Activated CD8-positive, alpha-beta memory T cell treated with anti-CD3 and anti-CD28 coated beads for 48 hours (primary cell): ENCODE results near the gene ARID3B.

Source experiments
- DNase-seq, 3 experiments: peaks; one replicate each; pipeline ENCODE4 v3.0.0-alpha.2; 2020; ENCODE audit warnings: low read depth in 2 of 3, low spot score in 2 of 3

Gene ARID3B

DNA sequence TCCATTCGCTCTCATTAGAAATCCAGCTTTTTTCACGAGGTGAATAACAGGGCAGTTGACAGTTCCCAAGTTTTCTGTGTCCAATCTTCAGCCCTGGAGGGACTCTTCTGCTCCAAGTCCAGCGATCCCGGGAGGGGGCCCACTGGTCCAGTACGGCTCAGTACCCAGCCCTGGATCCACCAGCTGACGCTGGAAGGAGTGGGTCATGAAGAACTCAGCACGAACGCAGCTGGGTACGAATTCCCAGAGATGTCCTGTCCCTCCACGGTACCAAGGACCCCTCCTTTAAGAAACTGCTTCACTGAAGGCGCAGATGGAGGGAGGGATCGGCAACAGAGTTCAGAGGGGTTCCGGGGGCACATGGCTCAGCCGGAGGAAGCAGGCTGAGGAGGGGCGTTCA is 58.1 kb downstream of the ARID3B start:
- DNase-seq, result no peak

DNA sequence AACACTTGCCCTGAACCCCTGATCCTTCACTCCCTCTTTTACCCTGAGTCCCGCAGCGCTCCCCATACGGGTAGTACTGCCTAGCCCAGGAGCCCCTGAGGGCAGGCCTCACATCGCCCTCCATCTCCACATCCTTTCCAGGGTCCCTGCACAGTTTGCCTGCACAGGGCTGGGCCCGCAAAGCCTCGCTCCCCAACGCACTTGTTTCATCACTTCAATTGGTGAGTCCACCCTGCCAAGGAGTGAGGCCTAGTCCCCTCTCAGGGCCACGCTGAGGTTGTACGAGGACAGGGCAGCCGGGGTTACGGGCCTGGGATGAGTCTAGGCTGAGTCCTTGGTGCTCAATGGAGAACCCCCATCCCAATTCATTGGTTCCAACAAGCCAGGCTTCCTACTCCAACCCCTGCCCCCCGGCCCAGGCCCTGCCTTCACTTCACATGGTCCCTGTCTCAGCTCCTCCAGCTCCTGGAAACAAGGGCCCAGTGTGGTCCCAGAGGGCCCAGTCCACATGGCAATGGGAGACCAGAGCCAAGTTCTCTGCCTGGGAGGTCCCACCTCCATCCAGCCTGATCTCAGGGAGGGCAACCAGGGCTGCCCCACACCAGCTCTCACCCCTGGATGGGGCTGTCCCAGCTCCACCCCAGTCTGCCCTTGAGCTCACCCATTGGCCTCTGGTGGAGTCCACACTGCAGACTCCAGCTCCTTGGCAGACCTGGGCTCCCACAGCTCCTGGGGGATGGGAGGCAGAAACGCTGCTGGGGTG is 62.2 kb downstream of the ARID3B start:
- no peak for DNase-seq

DNA sequence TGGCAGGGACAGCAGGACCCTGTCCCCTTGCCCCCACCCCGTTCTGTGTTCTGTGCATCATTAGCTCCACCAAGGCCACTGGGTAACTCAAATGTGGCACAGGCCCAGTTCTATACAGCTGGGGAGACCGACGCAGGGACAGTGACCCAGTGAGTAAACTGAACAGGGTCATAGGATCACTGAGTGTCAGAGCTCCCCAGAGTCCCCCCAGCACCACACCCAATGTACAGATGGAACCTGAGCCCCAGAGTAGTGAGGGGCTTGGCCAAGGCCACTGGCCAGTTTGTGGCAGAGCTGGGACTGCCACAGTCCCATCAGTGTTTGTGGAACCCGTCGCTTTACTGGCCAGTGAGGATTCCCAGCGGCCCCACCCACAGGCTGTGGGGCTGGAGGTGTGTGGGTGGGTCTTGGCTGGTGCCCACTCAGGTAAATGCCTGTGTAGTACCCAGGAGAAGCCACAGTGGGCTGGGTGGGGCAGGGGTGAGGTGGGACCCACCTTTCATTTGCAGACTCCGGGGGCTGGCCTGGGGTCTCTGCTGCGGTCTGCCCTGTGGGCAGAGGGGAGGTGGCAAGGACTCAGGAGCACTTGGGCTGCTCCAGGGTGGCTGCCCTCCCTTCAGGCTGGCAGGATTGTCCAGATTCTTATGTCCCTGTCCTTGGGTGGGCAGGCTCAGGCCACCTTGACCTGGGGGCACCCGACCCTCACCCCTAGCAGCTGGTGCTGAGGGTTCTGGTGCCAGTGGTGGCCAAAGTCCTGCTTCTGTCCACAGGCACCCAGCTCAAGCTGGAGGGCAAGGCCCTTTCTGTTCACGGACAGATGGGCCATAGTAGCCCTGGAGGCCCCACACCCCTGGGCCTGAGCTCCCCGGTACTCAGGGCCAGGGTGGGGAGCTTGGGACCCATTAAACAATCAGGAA is 63.0 kb downstream of the ARID3B start:
- no peak for DNase-seq

DNA sequence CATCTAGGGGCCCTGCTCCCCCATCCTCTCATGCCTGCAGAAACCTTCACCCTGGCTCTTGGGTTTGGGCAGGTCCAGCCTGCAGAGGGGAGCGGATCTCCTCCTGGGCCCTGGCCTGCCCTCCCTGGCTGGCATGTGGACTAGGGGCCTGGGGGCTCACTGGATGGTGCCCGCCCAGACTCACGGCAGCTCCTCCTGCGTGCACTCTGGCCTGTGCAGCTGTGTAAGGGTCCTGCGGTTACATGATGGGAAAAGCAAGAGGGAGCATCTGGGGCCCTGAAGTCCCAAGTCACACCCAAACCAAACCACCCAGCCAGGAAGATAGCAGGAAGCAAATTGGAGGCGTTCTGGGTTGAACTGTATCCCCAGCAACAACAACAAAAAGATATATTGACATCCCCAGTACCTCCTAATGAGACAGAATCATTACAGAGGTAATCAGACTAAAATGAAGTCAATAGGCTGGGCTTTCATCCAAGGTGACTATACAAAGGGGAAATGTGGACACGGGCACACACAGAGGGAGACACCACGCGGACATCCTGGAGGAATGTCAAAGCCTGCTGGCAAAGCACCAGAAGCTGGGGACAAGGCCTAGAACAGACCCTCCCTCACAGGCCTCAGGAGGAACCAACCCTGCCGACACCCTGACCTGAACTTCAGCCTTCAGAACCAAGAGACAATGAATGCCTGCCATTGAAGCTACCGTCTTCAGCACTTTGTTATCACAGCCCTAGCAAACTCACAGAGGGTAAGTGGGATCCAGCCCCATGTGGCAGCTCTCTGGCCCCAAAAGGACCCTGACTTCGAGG is 64.2 kb downstream of the ARID3B start:
- no peak for DNase-seq

DNA sequence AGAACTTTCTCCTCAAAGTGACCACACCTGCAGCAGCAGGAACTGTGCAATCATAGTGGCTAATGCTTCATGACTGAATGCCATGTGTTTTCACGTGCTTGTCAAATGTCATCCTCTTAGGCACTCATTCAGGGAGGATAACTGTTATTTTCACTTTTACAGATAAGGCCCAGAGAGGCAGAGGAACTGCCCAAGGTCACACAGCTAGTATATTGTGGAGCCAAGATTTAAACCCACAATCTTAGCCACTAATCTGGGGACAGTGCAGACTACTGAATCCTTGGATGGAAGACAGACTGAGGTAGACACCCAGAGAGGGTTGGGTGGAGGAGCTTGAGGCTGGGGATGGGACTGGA is 64.8 kb downstream of the ARID3B start:
- no peak for DNase-seq

DNA sequence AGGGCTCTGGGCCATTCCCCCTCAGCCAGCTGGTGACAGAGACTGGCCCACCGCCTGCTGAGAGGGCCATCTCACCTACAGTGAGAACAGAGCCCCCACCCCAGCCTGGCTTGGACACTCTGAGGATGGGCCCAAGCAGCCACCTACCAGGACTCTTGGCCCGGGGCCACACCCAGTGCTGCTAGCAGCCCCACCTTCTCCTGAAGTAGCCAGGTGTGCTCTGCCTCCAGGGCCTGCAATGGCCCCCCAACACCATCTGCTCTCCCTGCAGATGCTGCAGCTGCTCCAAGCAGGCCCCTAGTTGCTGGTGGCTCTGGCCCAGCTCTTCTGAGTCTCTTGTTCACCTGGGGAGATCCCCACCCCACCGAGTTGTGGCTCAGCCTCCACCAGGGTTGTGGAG is 67.8 kb downstream of the ARID3B start:
- DNase-seq, result no peak

DNA sequence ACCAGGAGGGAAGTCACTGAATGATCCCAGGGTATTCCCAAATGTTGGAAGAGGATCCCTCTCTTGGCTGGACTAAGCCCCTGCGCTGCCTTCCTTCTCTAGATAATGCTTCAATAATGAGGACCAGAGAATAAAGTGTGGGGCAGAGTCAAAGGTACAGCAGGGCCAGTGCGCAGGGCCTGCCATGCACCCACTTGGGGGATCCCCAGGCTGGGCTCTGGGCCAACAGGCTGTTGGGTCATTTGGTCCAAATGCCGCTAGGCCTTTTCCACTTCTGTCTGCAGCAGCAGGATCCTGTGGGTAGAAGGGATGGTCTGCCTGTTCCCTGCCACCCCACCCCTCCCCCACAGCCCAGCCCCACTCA is 68.9 kb downstream of the ARID3B start:
- DNase-seq, result no peak

DNA sequence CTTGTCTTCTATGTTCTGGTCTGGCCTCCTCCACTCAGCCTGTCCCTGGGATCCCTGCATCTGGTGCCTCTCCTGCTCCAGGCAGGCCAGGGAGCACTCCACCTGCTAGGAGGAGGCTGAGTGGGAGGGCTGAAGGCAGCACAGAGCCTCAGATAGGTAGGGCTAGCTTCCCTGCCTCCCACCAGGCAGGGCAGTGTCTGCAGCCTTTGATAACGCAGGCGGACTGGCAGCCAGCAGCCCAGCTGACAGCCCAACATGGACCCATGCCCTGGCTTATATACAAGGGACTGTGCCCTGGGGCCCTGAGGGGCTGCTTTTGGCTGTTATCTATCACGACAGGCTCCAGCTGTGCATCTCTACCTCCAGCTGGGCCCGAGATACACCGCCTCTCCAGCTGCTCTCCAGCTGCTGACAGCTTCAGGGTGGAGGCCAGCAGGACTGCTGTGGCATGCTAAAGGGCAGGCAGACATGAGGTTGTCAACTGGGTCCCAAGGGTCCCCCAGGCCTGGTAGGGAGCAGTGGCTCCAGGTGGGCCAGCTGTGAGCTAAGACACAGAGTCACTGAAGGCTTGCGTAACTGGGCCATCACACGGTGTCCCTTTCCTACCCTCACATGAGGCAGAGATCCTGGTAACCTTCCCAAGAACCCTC is 69.4 kb downstream of the ARID3B start:
- no peak for DNase-seq

DNA sequence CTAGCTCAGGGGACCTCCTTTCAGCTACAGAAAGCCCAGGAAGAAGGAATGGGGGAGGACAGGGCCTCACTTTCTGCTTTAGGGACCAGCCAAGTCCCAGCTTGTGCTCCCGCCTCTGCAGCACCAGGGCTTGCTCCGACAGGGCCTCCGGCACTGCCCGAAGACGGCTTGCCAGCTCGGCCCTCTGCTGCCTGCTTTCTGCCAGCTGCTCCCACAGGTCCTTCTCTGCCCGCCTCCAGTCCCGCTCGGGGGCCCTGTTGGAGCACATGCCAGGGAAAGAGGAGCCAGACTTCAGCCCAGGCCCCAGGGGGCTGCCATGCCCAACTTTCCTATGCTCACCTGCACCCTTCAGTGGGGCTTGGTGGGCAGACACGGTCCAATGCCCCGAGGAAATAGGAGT is 70.3 kb downstream of the ARID3B start:
- DNase-seq, result no peak

DNA sequence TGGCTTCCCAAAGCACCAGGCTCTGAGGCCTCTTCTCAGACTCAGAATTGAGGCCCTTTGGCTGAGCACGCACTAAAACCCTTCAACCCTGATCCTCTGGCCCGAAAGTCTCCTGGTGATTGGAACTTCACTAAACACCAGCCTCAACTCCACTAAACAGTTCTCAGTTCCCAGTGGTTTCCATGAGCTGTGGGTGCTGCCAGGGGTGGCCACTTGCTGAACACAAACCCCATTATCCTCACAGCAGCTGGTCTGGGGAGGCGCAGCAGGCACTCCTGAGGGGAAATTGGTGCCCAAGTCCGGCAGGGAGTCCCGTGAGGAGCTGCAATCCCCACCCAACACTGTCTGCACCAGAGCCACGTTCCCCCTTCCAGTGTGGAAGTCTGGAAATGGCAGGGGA is 70.8 kb downstream of the ARID3B start:
- no peak for DNase-seq

DNA sequence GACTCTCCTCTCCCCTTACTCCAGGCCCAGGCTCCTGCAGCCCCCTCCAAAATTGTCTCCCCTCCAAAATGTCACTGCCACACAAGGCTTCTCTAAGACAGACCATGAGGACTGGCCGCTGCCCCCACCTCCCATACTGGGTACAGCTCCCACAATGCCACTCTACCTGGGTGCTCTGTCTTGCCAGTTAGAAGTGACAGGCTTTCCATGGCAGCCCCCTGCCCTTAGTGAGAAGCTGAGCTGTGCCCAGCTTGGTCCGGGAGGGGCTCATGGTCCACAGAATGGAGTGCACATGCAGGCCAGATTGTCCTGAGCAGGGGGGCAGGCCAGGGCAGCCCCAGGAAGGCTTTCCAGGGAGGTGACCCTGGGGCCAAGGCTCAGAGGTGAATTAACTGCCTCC is 71.7 kb downstream of the ARID3B start:
- no peak for DNase-seq

DNA sequence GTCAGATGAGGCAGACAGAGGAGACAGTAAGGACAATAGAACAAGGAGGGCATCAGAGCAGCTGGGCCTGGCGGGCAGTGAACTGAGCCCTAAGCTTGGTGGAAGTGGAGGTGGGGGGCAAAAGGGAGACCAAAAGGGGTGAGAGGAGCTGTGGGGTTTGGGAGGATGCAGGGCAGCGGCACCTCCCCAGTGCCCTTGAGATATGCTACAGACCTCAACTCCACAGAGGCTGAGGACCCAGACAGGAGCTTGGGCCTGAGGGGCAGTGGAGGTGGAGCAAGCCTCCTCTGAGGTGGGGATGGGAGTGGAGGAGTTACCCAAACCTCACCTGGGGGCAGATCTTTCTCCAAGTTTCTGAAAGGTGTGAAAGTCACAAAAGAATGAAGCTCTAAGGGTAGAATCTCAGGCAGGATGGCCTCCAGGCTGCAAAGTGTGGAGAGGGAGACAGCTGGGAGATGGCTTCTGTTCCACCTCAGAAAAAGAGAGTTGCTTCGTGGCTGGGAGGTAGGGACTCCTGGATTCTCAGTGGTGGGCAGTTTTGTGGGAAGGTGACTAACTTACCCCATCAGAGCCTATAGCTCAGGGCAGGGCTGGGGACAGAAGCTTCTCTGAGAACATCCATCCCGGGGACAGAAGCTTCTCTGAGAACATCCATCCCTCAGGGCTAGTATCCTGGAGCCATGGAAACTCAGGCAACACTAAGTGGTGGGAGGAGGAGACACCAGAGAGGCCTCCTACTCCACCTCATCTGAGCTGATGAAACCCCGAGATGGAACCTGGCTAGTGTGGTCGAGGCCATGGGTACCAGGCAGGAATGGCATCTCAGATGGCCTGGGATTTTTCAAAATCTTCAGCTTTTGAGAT is 72.3 kb downstream of the ARID3B start:
- DNase-seq, result no peak

DNA sequence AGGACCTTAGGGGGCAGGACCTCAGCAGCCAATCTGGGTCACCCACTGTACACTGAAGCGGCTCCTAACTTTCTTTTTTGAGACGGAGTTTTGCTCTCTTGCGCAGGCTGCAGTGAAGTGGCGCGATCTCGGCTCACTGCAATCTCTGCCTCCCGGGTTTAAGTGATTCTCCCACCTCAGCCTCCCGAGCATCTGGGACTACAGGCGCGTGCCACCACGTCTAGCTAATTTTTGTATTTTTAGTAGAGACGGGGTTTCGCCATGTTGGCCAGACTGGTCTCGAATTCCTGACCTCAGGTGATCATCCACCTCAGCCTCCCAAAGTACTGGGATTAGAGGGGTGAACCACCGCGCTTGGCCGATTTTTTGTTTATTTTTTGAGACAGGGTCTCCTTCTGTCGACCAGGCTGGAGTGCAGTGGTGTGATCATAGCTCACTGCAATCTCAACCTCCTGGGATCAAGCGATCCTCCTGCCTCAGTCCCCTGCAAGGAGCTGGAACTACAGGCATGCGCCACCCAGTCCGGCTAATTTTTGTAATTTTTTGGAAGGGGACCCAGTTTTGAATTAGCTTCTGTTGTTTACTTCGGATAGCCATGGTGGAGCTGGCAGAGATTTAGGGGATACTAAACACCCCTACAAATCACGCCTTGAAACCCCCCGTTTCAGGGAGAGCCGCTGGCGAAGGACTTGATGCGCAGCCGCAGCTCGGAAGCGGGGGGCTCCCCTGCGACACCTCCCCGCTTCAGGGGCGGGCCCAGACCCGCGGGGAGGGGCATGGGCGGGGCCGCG is 73.1 kb downstream of the ARID3B start:
- no peak for DNase-seq

DNA sequence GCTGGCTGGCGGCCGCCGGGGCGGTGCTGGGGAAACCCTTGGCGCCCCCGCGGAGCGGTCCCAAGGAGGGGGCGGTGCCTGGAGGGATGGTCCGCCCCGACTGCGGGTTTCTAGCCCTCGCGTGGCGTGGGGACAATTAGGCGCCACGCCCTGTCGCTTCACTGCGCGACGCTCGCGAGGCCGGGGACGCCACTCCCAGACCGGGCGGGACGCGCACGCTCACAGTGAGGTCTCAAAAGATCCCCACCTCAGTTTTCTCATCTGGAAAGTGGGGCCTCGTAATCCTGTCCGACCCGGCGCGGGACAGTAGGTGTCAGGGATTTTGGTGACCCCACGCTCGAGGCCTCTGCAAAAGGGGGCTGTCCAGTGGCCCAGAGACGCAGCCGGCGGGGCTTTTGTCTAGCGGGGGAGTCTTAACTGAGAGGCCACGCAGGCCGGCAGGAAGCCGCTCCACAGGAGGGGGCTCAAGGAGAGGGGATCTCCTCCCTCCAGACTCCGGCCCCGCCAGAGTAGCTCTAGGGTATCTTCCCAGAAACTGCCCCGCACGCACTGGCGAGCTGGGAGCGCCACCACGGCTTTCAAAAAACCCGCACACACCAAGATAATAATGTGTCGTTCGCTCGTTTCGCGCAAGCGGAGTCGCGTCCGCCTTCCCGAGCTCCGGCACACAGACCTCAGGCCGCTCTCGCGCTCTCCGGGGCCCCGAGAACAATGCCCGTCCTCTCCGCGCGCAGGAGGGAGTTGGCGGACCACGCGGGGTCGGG is 73.9 kb downstream of the ARID3B start:
- peak; percentile 64 to 85 (median 68) for DNase-seq

DNA sequence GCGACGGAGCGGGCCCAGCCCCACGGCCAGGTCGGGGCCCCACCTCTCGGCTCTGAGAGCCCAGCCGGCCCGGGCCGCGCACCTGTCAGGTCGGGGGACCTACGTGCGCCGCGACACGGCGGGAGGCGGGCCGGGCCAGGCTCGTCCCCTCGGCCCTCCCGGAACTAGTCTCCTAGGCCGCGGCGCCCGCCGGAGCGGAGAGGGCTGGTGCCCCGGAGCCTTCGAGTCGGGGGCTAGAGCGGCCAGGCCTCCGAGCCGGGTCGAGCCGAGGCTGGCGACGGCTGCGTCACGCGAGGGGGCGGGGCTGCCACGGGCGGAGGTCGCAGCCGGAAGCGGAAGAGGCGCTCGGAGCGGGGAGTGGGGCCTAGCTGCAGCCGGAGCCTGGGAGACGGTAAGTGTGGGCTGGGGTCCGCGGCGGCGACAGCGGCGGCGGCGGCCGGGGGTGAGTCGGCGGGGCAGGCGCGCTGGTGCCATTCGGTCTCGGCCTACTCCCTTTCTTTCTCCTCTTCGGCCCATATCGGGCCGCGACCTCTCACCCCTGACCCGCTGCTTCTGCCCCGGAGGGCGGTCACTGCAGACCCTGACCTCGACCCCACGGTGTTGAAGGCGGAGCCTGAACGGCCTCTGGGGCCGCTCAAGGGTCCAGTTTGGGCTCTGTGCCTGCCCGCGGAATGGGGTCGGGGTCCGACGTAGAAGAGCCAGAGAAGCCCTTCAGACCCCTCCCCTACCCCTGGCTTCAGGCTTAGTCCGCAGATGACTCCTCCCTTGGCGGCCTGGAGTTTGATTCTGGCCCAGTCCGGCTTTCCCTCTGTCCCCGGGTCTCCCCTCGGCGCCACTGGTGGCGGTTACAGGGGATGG is 74.7 kb downstream of the ARID3B start, which contains the start of gene CLK3:
TSS of gene CLK3 (plus strand) at position 329 of the 858 bp plus-strand sequence. CDS start 3,361 bp downstream, outside the sequence.
- peak; percentile 93 to 97 (median 93) for DNase-seq

DNA sequence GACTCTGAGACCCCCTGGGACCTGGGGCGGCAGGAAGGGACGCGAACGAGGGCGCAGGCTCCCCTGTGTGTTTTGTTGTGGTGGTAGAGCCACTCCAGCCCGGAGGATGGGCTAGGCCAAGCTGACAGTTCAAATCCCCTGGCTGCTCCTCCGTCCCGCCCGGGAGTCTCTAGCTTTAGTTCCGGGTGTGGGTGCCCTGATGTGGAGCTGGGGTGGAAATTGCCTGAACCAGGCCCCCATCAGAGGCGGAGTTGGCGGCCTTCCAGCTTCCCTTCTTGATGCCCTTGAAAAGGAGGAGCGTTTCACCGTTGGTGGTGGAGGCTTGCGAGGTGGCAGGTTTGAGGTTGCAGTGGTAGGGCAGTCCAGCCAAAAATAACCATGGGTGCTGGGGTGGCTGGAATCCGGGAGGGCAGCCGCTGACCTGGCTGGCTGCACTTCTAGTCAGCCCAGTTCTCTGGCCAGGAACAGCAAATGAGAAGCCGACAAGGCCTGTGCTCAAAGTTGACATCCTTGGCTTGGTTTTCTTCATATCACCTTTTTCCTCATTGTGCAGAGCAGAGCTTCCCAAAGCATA is 75.4 kb downstream of the ARID3B start:
- peak in 2 of 3 experiments; percentile 14 to 40 for DNase-seq

DNA sequence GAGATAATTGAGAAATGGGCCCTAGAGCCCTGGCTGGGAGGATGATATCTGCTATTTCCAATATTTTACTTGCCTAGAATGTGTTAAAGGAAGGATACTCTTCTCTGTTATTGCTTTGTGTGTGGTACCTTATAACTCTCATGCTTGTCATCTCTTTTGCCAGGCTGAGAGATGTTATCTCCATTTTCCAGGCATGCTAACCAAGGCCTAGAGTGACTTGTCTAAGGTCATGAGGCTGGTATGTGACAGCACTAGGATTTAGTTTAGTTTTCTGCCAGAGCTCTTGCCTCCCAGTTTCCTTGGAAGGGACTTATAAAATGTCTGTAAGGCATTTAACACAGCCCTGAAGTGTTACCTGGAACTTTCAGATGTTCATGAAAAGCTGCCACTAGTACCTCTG is 76.0 kb downstream of the ARID3B start:
- no peak for DNase-seq
